GM19395 (cell line): ENCODE results near the gene PAQR5.
"Not testable (repeated sequence)": the region's sequence is repeated elsewhere in the genome, so short reads cannot be mapped to it uniquely, and the experiment has no call there.

ENCODE experiments used
- ATAC-seq: cut with Tn5 transposase; IDR thresholded peaks from one replicate; pipeline ENCODE4 v1.9.1; 2021; ENCODE audit warnings: mild to moderate bottlenecking, moderate library complexity; ENCODE audit not compliant: unreplicated experiment

PAQR5 gene

DNA sequence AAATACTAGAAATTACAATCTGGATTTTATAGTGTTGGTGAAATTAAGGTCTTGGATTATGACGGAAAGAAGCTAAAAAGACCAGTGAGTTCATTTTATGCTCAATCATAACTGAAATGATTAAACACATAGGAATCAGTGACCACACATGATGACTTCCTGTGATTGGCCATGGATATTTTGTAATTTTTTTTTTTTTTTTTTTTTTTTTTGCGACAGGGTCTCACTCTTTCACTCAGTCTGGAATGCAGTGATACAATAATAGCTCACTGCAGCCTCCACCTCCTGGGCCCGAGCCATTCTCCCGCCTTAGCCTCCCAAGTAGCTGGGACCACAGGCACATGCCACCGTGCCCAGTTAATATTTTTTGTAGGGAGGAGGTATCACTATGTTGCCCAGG lies 47.4 kb downstream of the PAQR5 start:
- no peak for ATAC-seq

DNA sequence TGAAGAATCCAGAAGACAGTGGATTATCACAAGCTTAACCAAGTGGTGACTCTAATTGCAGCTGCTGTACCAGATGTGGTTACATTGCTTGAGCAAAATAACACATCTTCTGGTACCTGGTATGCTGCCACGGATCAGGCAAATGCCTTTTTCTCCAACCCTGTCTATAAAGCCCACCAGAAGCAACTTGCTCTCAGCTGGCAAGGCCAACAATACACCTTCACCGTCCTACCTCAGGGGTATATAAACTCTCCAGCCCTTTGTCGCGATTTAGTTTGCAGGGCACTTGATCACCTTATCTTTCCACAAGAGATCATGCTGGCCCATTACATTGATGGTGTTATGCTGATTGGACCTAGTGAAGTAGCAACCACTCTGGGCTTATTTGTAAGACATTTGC lies 52.6 kb downstream of the PAQR5 start:
- ATAC-seq = no peak

DNA sequence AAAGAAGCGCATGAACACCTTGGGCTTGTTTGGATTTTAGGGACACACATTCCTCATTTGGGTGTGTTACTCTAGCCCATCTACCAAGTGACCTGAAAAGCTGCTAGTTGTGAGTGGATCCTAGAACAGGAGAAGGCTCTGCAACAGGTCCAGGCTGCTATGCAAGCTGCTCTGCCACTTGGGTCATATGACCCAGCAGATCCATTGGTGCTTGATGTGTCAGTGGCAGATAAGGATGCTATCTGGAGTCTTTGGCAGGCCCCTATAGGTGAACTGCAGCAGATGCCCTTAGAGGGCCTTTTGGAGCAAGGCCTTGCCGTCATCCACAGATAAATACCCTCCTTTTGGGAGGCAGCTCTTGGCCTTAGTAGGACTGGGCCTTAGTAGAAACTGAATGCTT lies 53.2 kb downstream of the PAQR5 start:
- no peak for ATAC-seq

DNA sequence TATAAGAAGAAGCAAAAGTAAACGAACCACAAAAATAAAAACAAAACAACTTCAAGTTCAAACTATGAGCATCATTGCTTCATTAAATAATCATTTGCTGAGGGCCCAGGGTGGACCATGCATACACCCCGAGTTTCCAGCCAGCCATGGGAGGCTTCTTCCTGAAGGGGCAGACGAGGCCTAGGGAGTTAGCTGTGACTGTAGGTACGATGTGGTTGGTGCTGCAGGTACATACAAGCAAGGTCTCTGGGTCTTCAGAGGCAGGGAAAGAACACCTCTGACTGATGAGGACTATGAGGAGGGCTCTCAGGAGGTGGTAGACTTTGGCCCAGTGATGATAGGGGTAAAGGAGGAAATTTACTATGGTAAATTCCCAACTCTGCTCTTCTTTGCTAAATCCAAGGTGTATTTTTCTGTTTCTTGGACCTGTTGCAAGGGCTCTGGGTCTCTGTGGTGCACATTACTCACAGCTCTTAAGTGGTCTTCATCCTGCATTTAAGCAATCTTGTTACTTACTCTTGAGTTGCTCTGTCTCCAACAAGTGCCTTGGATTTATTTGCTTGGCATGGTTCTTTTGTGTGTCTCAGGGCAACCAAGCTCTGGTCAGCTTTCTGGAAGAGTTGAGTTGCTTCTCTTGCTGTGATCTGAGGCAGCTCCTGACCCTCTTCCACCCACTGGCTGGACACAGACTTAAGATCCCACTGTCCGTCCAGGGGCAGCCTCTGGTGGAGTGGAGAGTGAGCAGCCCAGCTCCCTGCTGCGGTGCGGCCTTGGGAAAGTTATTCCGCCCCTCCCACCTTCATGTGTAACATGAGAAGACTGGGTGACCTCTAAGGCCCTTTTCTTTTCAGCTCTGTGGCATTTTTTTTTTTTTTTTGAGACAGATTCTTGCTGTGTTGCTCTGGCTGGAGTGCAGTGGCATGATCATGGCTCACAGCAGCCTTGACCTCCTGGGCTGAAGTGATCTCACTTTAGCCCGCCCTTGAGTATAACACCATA lies 59.4 kb downstream of the PAQR5 start:
- ATAC-seq = no peak

DNA sequence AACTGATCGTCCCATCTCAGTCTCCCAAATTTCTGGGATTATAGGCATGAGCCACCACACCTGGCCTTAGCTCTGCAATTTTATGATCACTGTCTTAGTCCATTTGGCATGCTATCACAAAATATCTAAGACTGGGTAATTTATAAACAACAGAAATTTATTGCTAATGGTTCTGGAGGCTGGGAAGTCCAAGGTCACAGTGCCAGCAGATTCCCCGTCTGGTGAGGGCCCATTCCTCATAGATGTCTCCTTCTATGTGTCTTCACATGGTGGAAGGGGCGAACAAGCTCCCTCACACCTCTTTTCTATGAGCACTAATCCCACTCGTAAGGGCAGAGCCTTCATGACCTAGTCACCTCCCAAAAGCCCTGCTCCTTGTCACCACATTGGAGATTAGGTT lies 60.1 kb downstream of the PAQR5 start:
- ATAC-seq = no peak

DNA sequence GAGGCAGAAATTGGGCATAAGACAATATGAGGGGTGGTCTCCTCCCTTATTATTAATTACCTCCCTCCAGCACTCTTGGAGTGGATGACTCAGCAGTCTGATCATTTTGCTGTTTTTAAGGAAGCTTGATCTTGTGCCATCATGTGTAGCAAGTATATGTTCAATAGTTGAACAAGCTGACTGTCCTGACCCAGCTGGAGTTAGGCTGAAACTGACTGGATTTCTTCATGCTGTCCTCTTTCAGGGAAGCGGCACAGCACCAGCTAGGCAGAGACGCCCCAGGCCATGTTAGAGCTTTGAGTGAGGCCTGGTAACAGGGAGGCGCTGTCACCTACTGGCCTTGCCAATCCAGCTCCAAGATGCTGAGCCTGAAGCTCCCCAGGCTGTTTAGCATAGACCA lies 61.0 kb downstream of the PAQR5 start:
- no peak for ATAC-seq

DNA sequence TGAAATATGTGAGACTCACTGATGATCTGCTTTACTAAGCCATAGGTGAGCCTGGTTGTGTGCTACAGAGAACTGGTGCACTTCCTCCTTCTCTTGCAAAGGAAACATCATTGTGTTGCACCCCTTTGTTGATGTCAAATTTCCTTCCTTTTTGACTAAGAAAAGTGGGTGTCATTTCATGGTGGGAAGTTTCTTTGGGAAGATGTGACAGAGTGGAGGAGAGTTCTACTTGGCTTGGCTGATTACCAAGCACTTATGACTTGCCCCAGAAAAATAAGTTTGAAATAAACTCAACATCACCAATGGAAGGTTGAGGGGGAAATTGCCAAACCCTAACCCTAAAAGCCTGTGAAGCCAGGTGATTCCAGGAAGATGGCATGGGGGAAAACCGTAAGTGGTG lies 61.9 kb downstream of the PAQR5 start:
- no peak for ATAC-seq

DNA sequence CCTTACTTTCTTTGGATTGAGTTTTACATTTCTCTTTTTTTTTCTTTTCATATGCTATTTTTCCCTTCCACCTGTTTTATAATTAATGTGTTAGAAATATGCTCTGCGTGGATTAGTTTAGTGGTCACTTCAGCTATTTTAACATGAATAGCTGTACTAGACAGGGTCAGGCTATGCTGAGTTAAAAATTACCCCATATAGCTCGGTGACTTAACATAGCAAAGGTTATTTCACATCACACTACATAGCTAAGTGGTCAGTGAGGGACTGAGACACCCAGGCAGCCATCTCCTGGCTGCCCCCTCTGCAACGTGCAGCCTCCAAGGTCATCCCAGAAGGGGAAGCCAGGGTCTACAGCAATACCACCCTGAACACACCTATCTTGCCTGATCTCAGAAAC lies 68.5 kb downstream of the PAQR5 start:
- no peak for ATAC-seq

DNA sequence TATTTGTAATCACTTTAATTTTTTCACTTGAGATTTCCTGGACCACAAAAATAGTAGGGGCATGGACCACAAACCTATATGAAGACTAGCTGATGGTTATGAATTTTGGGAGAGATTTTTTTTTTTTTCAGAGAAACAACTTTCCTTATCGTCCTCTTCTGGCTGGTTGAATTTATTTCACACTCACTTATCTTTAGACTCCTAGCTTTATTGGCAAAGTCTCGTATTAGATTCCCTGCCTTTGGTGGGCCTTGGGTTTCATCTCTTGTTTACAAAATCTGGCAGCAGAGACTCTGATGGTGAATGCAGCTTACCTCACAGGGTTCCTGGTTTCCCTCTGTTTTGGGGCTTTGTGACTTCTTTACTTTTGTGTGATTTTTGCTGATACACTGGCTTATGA lies 70.9 kb downstream of the PAQR5 start:
- ATAC-seq = no peak

DNA sequence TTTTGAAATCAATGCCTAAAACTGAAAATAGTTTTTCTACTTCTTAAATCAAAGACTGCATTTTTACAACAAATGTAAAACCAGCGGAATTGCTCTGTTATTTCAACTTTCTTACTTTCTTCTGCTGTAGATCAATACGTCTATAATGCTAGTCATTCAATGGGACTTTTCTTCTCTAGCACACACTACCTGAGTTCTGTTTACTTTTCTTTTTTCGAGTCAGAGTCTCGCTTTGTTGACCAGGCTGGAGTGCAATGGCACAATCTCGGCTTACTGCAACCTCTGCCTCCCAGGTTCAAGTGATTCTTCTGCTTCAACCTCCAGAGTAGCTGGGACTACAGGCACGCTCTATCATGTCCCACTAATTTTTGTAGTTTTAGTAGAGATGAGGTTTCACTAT lies 74.7 kb downstream of the PAQR5 start:
- ATAC-seq = no peak

DNA sequence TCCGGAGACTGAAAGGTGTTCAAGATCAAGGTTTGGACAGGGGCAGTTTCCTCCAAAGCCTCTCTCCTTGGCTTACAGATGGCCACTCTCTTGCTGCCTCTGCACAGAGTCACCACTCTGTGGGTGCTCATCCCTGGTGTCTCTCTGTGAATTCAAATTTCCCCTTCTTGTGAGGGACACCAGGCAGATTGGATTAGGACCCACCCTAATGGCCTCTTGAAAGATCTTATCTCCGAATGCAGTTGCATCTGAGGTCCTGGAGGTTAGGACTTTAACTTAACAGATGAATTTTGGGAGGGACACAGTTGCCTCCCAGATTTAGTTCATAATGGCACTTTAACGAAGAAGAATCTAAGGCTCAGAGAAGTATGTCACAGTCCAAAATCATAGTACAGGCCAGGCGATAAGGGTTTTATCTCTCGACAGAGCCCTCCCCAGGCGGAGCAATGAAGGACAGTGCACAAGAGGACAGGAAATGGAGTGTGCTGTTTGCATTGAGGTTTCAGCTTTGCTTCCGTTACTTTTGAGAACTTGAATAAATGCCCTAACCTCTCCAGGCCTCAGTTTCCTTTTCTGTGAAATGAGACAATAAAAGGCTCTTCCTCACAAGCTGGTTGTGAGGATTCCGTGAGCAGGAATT lies 76.6 kb downstream of the PAQR5 start:
- no peak for ATAC-seq

DNA sequence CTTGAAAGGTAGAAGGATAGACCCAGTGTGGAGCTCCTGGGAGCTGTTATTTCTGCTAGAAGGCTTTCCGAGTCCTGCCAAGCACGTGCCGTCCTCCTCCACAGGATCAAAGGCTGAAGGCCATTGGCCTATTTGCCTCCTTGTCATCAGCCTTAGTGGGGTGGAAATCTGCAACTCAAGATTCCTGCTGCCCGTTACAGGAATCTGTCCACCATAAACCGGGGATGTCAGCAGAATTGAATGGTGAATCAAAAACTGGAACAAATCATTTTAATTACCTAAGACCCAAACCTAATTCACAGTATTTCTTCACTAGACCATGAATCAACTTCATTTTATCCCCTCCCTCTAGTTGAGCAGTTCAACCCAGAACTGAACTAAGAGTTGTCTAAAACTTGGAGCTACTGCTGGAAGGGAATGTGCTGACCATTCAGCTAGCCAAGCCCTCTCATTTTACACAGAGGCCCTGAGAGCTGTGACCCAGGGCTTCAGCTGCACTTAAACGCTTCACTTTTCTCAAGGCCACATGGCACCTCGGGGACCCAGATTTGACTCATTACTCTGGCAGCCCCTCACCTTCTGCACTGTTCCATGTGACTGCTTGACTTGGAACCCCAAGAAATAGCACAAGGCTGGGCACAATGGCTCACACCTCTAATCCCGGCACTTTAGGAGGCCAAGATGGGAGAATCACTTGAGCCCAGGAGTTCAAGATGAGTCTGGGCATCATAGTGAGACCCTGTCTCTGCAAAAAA lies 78.7 kb downstream of the PAQR5 start:
- ATAC-seq = no peak

DNA sequence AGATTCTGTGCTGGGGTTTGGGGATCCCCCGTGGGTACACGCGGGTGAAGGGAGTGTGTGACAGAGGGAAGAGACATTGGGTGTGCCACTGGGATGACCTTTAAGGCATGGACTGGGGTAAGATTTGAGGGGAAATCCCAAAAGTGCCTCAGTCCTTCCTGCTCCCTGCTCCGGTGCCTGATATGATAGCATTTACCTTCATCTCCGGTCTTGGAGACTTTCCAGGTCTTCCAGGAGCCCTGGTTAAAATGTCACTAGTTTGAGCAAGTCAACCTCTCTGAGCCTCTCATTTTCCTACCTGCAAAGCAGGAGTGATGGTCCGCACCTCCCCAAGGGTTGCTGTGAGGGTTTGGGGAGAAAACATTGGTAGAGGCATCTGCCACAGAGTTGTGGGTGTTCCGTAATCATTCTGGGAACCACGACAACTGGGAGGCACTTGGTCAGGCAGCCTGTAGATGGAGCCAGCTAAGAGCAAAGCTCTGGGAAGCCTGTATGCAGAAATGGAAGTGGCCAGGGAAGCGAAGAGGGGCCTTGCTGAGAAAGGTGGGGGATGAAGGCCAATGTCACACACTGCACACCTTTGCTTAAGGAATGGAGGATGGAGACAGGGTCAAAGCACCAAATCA lies 81.5 kb downstream of the PAQR5 start:
- no peak for ATAC-seq

DNA sequence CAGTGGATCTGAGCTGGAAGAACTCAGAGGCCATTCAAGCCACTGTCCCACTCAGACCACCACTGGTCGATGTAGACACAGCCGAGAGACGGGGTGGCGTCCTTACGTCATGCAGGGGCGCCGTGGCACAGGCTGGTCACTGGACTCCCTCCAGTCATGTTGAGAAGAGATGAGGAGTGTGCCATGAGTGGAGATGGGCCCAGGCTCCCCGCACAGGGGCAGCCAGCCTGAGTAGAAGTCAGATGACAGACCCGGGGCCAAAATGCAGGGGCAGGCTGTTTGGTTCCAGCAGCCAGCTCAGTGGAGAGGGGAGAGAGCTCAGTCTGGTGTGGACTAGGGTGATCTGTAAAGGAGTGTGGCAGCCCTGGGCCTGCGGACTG lies 82.0 kb downstream of the PAQR5 start:
- no peak for ATAC-seq

DNA sequence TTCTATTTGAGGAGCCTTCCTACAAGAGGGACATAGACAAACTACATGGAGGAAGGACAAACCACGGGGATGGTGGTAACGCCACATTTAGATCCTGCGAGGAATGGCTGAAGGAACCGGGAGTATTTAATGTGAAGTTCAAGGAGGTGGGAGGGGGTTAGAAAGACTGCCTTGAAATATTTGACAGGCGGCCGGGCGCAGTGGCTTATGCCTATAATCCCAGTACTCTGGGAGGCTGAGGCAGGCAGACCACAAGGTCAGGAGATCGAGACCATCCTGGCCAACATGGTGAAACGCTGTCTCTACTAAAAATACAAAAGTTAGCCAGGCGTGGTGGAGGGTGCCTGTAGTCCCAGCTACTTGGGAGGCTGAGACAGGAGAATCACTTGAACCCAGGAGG lies 83.5 kb downstream of the PAQR5 start:
- not testable (repeated sequence) for ATAC-seq

DNA sequence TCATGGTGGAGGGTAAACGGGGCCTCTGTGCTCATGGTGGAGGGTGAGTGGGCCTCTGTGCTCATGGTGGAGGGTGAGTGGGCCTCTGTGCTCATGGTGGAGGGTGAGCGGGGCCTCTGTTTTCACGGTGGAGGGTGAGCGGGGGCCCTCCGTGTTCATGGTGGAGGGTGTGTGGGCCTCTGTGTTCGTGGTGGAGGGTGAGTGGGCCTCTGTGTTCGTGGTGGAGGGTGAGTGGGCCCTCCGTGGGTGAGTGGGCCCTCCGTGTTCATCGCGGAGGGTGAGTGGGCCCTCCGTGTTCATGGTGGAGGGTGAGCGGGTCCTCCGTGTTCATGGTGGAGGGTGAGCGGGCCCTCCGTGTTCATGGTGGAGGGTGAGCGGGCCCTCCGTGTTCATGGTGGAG lies 85.4 kb downstream of the PAQR5 start:
- ATAC-seq = not testable (repeated sequence)

DNA sequence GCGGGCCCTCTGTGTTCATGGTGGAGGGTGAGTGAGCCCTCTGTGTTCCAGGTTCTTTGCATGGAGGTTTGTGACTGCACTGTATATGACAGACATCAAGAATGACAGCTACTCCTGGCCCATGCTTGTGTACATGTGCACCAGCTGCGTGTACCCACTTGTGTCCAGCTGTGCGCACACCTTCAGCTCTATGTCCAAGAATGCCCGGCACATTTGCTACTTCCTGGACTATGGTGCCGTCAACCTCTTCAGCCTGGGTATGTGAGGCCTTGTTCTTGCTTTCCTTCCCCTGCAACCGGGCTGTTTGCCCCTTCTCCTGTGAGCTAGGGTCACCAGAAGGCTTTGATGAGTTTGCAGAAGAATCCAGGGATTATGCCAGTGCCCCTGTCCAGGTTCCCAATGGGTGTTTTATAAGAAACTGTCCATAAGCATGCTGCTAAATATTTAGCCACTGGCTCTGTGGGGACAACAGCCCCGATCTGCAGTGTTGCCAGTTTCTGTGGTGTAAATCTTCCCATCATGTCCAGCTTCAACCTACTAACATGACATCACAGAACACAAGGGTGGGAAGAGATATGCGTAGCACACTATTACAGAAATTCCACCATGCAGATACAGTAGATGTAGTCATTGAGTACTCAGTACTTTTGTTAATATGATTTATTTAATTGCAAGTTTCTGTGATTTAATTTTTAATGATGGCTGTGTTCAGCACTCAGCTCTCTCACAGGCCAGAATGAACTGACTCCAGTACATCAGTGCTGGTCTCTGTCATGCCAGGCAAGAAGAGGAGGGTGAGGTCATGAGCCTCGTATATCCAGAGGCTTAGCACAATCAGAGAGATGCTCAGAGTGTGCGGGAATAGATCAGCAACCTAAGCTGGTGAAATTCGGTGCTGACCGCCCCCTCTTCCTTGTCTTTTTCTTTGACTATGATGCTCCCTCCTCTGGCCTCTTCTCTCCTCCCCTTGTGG lies 86.2 kb downstream of the PAQR5 start:
- no peak for ATAC-seq

DNA sequence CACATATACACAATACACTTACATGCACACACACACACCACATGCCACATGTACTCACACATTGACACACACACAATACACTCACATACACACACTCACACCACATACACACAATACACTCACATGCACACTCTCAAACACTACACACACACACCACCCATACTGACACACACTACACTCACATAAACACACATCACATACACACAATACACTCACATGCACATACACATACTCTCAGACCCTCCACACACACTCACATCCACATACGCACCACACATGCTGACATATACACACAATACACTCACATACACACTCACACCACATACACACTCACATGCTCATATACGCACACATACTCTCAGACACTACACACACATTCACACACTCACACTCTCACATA lies 87.1 kb downstream of the PAQR5 start:
- ATAC-seq = no peak

DNA sequence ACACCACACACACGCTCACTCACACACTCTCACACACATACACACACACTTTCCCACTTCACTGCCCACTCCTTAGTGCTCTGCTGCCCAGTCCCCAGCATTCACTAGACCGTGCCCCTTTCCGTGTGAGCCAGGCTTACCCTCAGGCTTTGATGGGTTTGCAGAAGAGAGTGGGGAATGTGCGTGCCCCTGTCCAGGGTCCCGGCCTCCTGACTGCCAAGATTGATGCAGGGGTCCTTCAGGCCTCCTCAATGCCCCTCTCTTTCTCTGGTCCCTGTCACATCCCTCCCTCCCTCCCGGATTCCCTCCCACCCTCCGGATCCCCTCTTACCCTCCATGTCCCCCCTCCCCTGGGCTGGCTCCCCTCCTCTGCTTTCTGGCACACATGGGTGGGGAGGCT lies 87.6 kb downstream of the PAQR5 start:
- no peak for ATAC-seq

DNA sequence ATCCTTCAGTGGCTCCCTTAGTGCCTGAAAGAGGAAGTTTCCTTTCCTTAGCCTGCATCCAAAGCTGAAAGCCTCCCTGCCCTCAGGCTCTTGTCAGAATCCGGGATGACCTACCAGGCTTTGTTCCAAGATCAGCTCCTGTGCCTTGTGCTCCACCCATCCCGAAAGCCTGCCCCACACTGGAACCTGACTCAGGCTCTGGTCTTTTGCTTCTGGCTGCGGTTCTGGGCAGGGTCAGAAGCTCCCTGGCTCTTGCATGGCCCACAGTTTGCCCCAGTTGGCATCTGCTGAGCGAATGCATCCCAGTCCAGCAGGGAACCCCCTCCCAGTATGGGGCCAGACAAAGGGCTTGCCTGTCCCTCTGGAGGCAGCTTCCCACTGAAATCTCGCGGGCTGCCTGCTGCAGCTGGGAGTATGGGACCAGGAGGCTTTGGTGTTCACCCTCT lies 89.6 kb downstream of the PAQR5 start:
- ATAC-seq = no peak
